ENCODE data around the gene RIC3.

RIC3 gene

DNA sequence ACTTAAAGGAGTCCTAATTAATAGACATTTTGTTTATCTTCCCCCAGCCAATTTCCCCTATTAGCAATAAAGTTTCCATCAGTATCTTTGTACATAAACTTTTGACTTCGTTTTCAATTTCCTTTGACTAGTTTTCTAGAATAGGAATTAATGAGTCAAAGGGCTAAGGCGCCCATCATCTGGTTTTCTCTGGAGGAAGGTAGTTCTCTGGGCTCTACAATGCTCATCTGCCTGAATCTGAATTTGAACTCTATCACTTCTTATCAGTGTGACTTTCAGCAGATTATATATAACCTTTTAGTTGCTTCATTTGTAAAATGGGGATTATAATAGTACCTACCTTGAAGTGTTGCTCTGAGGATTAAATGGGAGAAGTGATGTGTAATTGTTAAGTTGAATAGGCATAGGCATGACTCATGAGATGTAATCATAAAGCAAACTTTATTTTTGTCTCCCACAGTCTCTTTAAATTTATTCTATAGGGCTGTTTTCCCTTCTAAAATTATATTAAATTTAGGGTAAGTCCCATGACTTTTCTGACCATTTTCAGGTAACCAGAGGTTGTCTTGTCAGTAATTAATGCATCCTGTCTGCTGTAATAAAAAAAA lies 93.6 kb downstream of the RIC3 start:
- peak; percentile 31; the same call in 2 of the 3 replicates for ATAC-seq

DNA sequence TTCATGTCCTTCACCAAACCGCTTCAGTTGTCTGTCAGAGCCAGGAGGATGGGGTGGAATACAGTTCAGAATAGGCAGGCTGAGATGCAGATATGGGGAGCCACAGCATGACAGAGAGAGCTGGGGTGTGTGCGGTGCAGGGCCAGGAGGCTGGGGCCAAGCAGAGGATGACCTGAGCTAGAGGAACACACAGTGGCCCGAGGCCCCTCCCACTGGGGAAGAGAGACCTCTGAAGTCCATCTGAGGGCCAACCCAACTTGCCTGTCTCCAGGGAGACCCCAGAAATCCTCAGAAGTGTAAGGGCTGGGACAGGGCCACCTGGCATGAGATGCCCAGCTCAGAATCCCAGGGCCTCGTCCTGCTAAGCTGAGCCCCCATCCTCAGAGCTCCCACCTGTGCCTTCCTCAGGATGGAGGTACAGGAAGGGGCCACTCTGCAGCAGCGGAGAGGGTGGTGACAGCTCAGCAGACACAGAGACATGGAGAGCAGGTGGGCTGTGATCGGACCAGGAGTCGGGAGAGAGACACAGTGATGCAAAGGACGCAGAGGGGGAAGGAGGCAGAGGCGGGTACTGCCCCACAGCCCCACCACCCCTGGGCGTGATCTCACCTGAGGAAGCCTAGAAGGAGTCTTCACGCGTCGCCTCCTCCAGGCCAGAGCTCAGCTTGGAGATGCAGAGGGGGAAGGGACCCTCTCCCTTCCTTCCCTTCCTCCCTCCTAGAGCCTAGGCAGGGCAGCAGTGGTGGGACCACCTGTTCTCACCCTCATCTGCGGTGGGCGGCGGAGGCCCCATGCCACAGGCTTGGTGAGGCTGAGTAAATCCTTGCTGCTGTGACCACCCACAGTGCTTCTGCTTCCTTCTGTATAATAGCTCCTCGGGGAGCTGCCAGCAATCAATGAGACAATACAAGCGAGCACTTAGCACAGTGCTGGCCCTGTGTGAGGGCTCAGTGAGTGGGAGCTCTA lies 96.9 kb downstream of the RIC3 start:
- no peak for TF ChIP-seq TOX (CRISPR knock-in tag; IDR thresholded peaks at IDR 0.05; ENCODE audit: borderline replicate concordance)
- no peak for TF ChIP-seq GLIS3 (CRISPR knock-in tag; IDR thresholded peaks at IDR 0.05)
- TF ChIP-seq ZFP3 (CRISPR knock-in tag; IDR thresholded peaks at IDR 0.05) = no peak
- no peak for TF ChIP-seq BACH2 (CRISPR knock-in tag; IDR thresholded peaks at IDR 0.05; ENCODE audit: borderline replicate concordance)
- no peak for TF ChIP-seq ESRRG (CRISPR knock-in tag; IDR thresholded peaks at IDR 0.05)
- no peak for TF ChIP-seq TSHZ2 (CRISPR knock-in tag; IDR thresholded peaks at IDR 0.05)
- no peak for TF ChIP-seq SNAI2 (CRISPR knock-in tag; IDR thresholded peaks at IDR 0.05)
- TF ChIP-seq OSR1 (CRISPR knock-in tag; IDR thresholded peaks at IDR 0.05) = no peak
- no peak for TF ChIP-seq CSDC2 (CRISPR knock-in tag; IDR thresholded peaks at IDR 0.05)
- no peak for TF ChIP-seq ZNF8 (CRISPR knock-in tag; IDR thresholded peaks at IDR 0.05)
- TF ChIP-seq ZNF70 (CRISPR knock-in tag; IDR thresholded peaks at IDR 0.05) = no peak
- TF ChIP-seq RARB (CRISPR knock-in tag; IDR thresholded peaks at IDR 0.05) = no peak
- no peak for TF ChIP-seq ZNF565 (CRISPR knock-in tag; conservative IDR thresholded peaks at IDR 0.05; ENCODE audit: low read depth)
- no peak for TF ChIP-seq TCF4 (CRISPR knock-in tag; IDR thresholded peaks at IDR 0.05; ENCODE audit: borderline replicate concordance)
- TF ChIP-seq, protein P1, sequence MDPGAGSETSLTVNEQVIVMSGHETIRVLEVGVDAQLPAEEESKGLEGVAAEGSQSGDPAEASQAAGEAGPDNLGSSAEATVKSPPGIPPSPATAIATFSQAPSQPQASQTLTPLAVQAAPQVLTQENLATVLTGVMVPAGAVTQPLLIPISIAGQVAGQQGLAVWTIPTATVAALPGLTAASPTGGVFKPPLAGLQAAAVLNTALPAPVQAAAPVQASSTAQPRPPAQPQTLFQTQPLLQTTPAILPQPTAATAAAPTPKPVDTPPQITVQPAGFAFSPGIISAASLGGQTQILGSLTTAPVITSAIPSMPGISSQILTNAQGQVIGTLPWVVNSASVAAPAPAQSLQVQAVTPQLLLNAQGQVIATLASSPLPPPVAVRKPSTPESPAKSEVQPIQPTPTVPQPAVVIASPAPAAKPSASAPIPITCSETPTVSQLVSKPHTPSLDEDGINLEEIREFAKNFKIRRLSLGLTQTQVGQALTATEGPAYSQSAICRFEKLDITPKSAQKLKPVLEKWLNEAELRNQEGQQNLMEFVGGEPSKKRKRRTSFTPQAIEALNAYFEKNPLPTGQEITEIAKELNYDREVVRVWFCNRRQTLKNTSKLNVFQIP (CRISPR knock-in tag; IDR thresholded peaks at IDR 0.05; ENCODE audit: borderline replicate concordance, low read depth) = no peak
- TF ChIP-seq ARNTL (CRISPR knock-in tag; IDR thresholded peaks at IDR 0.05; ENCODE audit: borderline replicate concordance, low read depth) = no peak
- ATAC-seq = no peak

More for the DNA sequence above, 93.6 kb downstream of the RIC3 start:
- TF ChIP-seq RARB (CRISPR knock-in tag; IDR thresholded peaks at IDR 0.05) (no peak), BACH2 (CRISPR knock-in tag; IDR thresholded peaks at IDR 0.05; ENCODE audit: borderline replicate concordance) (no peak), TCF4 (CRISPR knock-in tag; IDR thresholded peaks at IDR 0.05; ENCODE audit: borderline replicate concordance) (no peak), CSRNP3 (CRISPR knock-in tag; IDR thresholded peaks at IDR 0.05) (no peak)
- TF ChIP-seq, protein P2, sequence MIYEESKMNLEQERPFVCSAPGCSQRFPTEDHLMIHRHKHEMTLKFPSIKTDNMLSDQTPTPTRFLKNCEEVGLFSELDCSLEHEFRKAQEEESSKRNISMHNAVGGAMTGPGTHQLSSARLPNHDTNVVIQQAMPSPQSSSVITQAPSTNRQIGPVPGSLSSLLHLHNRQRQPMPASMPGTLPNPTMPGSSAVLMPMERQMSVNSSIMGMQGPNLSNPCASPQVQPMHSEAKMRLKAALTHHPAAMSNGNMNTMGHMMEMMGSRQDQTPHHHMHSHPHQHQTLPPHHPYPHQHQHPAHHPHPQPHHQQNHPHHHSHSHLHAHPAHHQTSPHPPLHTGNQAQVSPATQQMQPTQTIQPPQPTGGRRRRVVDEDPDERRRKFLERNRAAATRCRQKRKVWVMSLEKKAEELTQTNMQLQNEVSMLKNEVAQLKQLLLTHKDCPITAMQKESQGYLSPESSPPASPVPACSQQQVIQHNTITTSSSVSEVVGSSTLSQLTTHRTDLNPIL (CRISPR knock-in tag; IDR thresholded peaks at IDR 0.05; ENCODE audit: low read depth) = no peak

GRCh38 chr11:8070417-8071115 lies 98.3 kb downstream of the RIC3 start:
- ATAC-seq = peak; percentile 57
- no peak for TF ChIP-seq ISL1 (CRISPR knock-in tag; IDR thresholded peaks at IDR 0.05)
- no peak for TF ChIP-seq CSDC2 (CRISPR knock-in tag; IDR thresholded peaks at IDR 0.05)
- TF ChIP-seq CSRNP3 (CRISPR knock-in tag; IDR thresholded peaks at IDR 0.05) = no peak
- no peak for TF ChIP-seq BACH2 (CRISPR knock-in tag; IDR thresholded peaks at IDR 0.05; ENCODE audit: borderline replicate concordance)
- TF ChIP-seq ARNTL (CRISPR knock-in tag; IDR thresholded peaks at IDR 0.05; ENCODE audit: borderline replicate concordance, low read depth) = no peak
- TF ChIP-seq RARB (CRISPR knock-in tag; IDR thresholded peaks at IDR 0.05) = no peak
- no peak for TF ChIP-seq PATZ1 (CRISPR knock-in tag; IDR thresholded peaks at IDR 0.05; ENCODE audit: borderline replicate concordance)
- TF ChIP-seq ZNF565 (CRISPR knock-in tag; conservative IDR thresholded peaks at IDR 0.05; ENCODE audit: low read depth) = no peak
- TF ChIP-seq ZNF8 (CRISPR knock-in tag; IDR thresholded peaks at IDR 0.05) = no peak
